A549 (cell line): Measurements from ENCODE around the gene PHF10. TPM values are rescaled to one million over a fixed set of nuclear protein-coding genes. Genes with fewer than 3 reads are reported as not detected.

Experiments used
- ATAC-seq, 2 experiments: fragments of 200-7000 bp in 1 of 2; fragments of >200 bp in 1 of 2; cut with Nextera tagmentation in 1 of 2; cut with Tn5 transposase in 1 of 2; 3 replicates each; pipeline versions ENCODE4 v1.8.0 to v1.9.1; 2018 to 2020; ENCODE audit warnings: mild to moderate bottlenecking in 1 of 2, moderate library complexity in 1 of 2
- CTCF ChIA-PET: fragments of 300-600 bp; sonication (Branson Sonifier 250); formaldehyde crosslinking; extraction: SDS; loops from one replicate; lab custom pipeline; 2021; ENCODE audit warnings: antibody characterized with exemption, inconsistent platforms; lab: Yijun Ruan, JAX
- POLR2A ChIA-PET: fragments of 350-600 bp; formaldehyde crosslinking; extraction: SDS; loops from one replicate; lab custom pipeline; 2021; ENCODE audit warnings: antibody characterized with exemption, inconsistent platforms; lab: Yijun Ruan, JAX
- DNase-seq, 2 experiments: peaks; one replicate each; pipeline versions ENCODE4 v3.0.0 to v3.0.0-alpha.2; 2011 to 2016; ENCODE audit warnings: low read depth in 1 of 2, low spot score in 1 of 2
- FAIRE-seq: peaks from 2 replicates; lab custom pipeline; 2011; peaks lifted over from hg19 to GRCh38; lab: Jason Lieb, UNC
- H3K27ac ChIP-seq, 2 experiments: fragments of >200 bp; sonication (Bioruptor Twin); formaldehyde crosslinking; 3 replicates each; pipeline ENCODE4 v1.5.1; 2016 to 2017
- H3K4me1 ChIP-seq: fragments of >200 bp; sonication (Bioruptor Twin); formaldehyde crosslinking; 3 replicates; pipeline ENCODE4 v1.6.1; 2016
- H3K4me2 ChIP-seq: fragments of >200 bp; sonication (Bioruptor Twin); formaldehyde crosslinking; 3 replicates; pipeline ENCODE4 v1.6.1; 2016
- H3K4me3 ChIP-seq: fragments of >200 bp; sonication (Bioruptor Twin); formaldehyde crosslinking; 3 replicates; pipeline ENCODE4 v1.5.1; 2016
- H3K9me3 ChIP-seq: fragments of >200 bp; sonication (Bioruptor Twin); formaldehyde crosslinking; 3 replicates; pipeline ENCODE4 v1.6.1; 2016
- BHLHE40 ChIP-seq: IDR thresholded peaks from 2 replicates; pipeline ENCODE4 v1.6.1; 2012; ENCODE audit warnings: low read depth, low read length, inconsistent platforms
- CBX2 ChIP-seq: fragments of 200-600 bp; sonication (generic); IDR thresholded peaks from 2 replicates; pipeline ENCODE4 v1.6.1; 2016; ENCODE audit warnings: low read depth, mild to moderate bottlenecking, borderline replicate concordance
- CEBPB ChIP-seq, 2 experiments: fragments of >200 bp in 1 of 2; sonication (Bioruptor Twin) in 1 of 2; formaldehyde crosslinking in 1 of 2; IDR thresholded peaks; 2 replicates each; pipeline ENCODE4 v1.6.1; 2012 to 2016
- CHD4 ChIP-seq: fragments of 200-600 bp; sonication (generic); IDR thresholded peaks from 2 replicates; pipeline ENCODE4 v1.6.1; 2016; ENCODE audit warnings: antibody characterized with exemption, mild to moderate bottlenecking, borderline replicate concordance
- EHF ChIP-seq: fragments of 250-450 bp; sonication (Bioruptor Pico); IDR thresholded peaks from 2 replicates; pipeline ENCODE4 v1.5.0; 2020; ENCODE audit warnings: mild to moderate bottlenecking
- EHMT2 ChIP-seq: fragments of 200-600 bp; sonication (generic); IDR thresholded peaks from 2 replicates; pipeline ENCODE4 v1.6.1; 2016; ENCODE audit warnings: antibody characterized with exemption, low read depth, mild to moderate bottlenecking, moderate library complexity
- FOSB ChIP-seq: fragments of 250-450 bp; sonication (Bioruptor Pico); IDR thresholded peaks from 2 replicates; pipeline ENCODE4 v1.5.0; 2020; ENCODE audit warnings: mild to moderate bottlenecking, moderate library complexity
- HOXB13 ChIP-seq: fragments of 250-450 bp; sonication (Bioruptor Pico); IDR thresholded peaks from 2 replicates; pipeline ENCODE4 v1.5.0; 2020; ENCODE audit warnings: low read depth, mild to moderate bottlenecking, moderate library complexity
- KDM5A ChIP-seq: fragments of 200-600 bp; sonication (generic); IDR thresholded peaks from 2 replicates; pipeline ENCODE4 v1.6.1; 2016; ENCODE audit warnings: antibody characterized with exemption, mild to moderate bottlenecking
- POLR2A ChIP-seq: IDR thresholded peaks from 2 replicates; pipeline ENCODE4 v1.6.1; 2012; ENCODE audit warnings: mild to moderate bottlenecking, low read length
- RFX5 ChIP-seq: fragments of 450-650 bp; IDR thresholded peaks from 2 replicates; pipeline ENCODE4 v1.7.1; 2014; ENCODE audit warnings: antibody characterized with exemption, mild to moderate bottlenecking, moderate library complexity
- RNF2 ChIP-seq: fragments of 200-600 bp; sonication (generic); IDR thresholded peaks from 2 replicates; pipeline ENCODE4 v1.6.1; 2016; ENCODE audit warnings: low read depth, mild to moderate bottlenecking, antibody characterized with exemption, moderate library complexity, borderline replicate concordance
- SMC3 ChIP-seq: fragments of >200 bp; sonication (Bioruptor Twin); formaldehyde crosslinking; IDR thresholded peaks from 3 replicates; pipeline ENCODE4 v1.6.1; 2018; ENCODE audit warnings: inconsistent platforms
- SREBF2 ChIP-seq: fragments of 450-650 bp; IDR thresholded peaks from 2 replicates; pipeline ENCODE4 v1.6.1; 2014; ENCODE audit warnings: mild to moderate bottlenecking, moderate library complexity
- TFCP2L1 ChIP-seq: fragments of 250-450 bp; sonication (Bioruptor Pico); IDR thresholded peaks from 2 replicates; pipeline ENCODE4 v1.5.0; 2021; ENCODE audit warnings: mild to moderate bottlenecking
- TP53 ChIP-seq: fragments of 250-450 bp; sonication (Bioruptor Pico); IDR thresholded peaks from 2 replicates; pipeline ENCODE4 v1.5.0; 2021; ENCODE audit warnings: mild to moderate bottlenecking, moderate library complexity
- ZFP36 ChIP-seq: fragments of 450-650 bp; IDR thresholded peaks from 2 replicates; pipeline ENCODE4 v1.6.1; 2014; ENCODE audit warnings: borderline replicate concordance; ENCODE audit not compliant: partially characterized antibody
- ZNF302 ChIP-seq: fragments of 250-450 bp; sonication (Bioruptor Pico); IDR thresholded peaks from 2 replicates; pipeline ENCODE4 v1.9.0; 2021; ENCODE audit warnings: inconsistent platforms, mild to moderate bottlenecking, moderate library complexity
- WGBS: methylation state at CpG from one replicate; pipeline ENCODE4 v1.1.6; 2017; ENCODE audit errors: missing lambda C conversion rate; 5-methylcytosine and 5-hydroxymethylcytosine counted together
- polyA plus RNA-seq, 4 experiments: library from polyadenylated mRNA; depleted of rRNA in 3 of 4; stranded (reverse); fragments of >200 nt; fragmentation: RNase III in 1 of 4; extraction: RNeasy Plus Mini Kit Qiagen cat#74134 plus additional on column Dnase treatment in 1 of 4; gene quantifications; 2 replicates in 3 of 4; 3 replicates in 1 of 4; pipeline ENCODE4 v1.2.3, GENCODE V29; 2011 to 2017
- TF ChIP-seq, protein P1 (sequence below): fragments of >200 bp; sonication (Bioruptor Twin); formaldehyde crosslinking; IDR thresholded peaks from 3 replicates; pipeline ENCODE4 v1.6.1; 2016
- TF ChIP-seq, protein P2 (sequence below): fragments of 450-650 bp; IDR thresholded peaks from 2 replicates; pipeline ENCODE4 v1.6.1; 2014; ENCODE audit warnings: antibody characterized with exemption
- TF ChIP-seq, protein P3 (sequence below): IDR thresholded peaks from 2 replicates; pipeline ENCODE4 v1.6.1; 2012; ENCODE audit warnings: low read depth, borderline replicate concordance
- TF ChIP-seq, protein P4 (sequence below): fragments of >200 bp; sonication (Bioruptor Twin); formaldehyde crosslinking; IDR thresholded peaks from 2 replicates; pipeline ENCODE4 v1.6.1; 2016
- TF ChIP-seq, protein P5 (sequence below): IDR thresholded peaks from 2 replicates; pipeline ENCODE4 v1.6.1; 2012

PHF10 gene
- polyA plus RNA-seq, 2 of the 4 experiments (the other 2 are of a cell fraction), result 21.9 to 29.6 TPM

DNA sequence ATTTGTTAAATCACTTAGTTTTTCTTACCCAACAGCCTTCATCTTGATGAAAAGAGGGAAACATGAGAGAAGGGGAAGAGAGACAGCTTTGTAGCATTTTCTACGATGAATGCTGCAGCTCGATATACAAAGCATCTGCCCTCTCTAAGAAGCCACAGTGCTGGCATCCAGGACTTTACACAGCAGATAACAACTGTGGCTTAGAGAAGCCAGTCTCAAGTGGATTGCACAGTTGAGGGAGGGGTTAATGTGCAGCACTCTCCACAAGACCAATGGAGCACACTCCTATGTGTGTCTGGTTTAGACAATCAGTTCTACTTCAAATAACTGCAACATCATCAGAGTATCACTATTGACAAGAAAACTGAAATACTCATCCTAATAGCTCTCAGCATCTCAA is 16.5 kb downstream of the PHF10 start:
- 90% methylated on average over 2 of the region's 2 CpGs for WGBS
- H3K9me3 ChIP-seq, result no peaks in the 10 kb centered on the region
- ATAC-seq, result no peak
- TF ChIP-seq, protein P1, sequence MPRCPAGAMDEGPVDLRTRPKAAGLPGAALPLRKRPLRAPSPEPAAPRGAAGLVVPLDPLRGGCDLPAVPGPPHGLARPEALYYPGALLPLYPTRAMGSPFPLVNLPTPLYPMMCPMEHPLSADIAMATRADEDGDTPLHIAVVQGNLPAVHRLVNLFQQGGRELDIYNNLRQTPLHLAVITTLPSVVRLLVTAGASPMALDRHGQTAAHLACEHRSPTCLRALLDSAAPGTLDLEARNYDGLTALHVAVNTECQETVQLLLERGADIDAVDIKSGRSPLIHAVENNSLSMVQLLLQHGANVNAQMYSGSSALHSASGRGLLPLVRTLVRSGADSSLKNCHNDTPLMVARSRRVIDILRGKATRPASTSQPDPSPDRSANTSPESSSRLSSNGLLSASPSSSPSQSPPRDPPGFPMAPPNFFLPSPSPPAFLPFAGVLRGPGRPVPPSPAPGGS, result no peak
- no peak for TF ChIP-seq RFX5
- TF ChIP-seq, protein P2, sequence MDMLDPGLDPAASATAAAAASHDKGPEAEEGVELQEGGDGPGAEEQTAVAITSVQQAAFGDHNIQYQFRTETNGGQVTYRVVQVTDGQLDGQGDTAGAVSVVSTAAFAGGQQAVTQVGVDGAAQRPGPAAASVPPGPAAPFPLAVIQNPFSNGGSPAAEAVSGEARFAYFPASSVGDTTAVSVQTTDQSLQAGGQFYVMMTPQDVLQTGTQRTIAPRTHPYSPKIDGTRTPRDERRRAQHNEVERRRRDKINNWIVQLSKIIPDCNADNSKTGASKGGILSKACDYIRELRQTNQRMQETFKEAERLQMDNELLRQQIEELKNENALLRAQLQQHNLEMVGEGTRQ, result no peak
- TF ChIP-seq HOXB13, result no peak
- TF ChIP-seq, protein P3, sequence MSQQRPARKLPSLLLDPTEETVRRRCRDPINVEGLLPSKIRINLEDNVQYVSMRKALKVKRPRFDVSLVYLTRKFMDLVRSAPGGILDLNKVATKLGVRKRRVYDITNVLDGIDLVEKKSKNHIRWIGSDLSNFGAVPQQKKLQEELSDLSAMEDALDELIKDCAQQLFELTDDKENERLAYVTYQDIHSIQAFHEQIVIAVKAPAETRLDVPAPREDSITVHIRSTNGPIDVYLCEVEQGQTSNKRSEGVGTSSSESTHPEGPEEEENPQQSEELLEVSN, result no peak
- TF ChIP-seq, protein P4, sequence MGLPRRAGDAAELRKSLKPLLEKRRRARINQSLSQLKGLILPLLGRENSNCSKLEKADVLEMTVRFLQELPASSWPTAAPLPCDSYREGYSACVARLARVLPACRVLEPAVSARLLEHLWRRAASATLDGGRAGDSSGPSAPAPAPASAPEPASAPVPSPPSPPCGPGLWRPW, result no peak
- TF ChIP-seq ZNF302 (CRISPR knock-in tag), result no peak
- TF ChIP-seq EHF (CRISPR knock-in tag), result no peak
- no peak for TF ChIP-seq POLR2A
- no peak for TF ChIP-seq SMC3
- TF ChIP-seq EHMT2, result no peak
- no peak for TF ChIP-seq ZFP36
- no peak for TF ChIP-seq CEBPB (IDR thresholded peaks at IDR 0.05)
- TF ChIP-seq SREBF2, result no peak
- no peak for TF ChIP-seq CBX2
- no peak for TF ChIP-seq FOSB (CRISPR knock-in tag)
- TF ChIP-seq, protein P5, sequence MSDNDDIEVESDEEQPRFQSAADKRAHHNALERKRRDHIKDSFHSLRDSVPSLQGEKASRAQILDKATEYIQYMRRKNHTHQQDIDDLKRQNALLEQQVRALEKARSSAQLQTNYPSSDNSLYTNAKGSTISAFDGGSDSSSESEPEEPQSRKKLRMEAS, result no peak
- TF ChIP-seq, all 56 proteins: peak for 0
- Histone ChIP-seq H3K27ac (no peak overlapping the region), H3K4me2 (no peak overlapping the region), H3K4me1 (peaks cover 24% of the 10 kb centered on the region), H3K4me3 (no peak overlapping the region)
- CTCF ChIA-PET, result interaction anchor here (1.3 kb wide), 1 partner anchor 10 kb away, joined by 3 read pairs; no protein-coding TSS in a partner anchor
- FAIRE-seq, result no peak
- POLR2A ChIA-PET, result no interaction called here
- DNase-seq, result no peak

DNA sequence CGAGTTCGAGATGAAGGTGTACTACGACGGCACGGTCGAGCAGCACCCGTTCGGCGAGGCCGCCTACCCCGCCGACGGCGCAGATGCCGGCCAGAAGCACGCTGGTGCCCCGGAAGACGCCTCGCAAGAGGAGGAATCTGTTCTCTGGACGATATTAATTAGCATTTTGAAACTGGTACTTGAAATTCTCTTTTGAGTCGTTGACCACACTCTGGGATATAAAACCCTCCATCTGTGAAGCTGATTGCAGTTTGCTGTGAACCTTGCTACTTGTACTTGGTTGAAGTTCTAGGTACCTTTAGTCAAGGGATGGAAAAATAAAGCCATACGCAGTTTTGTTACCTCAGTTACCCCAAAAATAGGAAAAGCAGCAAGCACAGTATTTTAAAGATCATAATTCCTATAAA is 21.5 kb downstream of the PHF10 start:
- DNase-seq, result no peak
- H3K9me3 ChIP-seq, result no peaks in the 10 kb centered on the region
- H3K4me1 ChIP-seq, result peaks cover 31% of the 10 kb centered on the region
- H3K27ac ChIP-seq, result peak overlapping the region; percentile 90 to 100
- H3K4me3 ChIP-seq, result peak overlapping the region; percentile 67
- H3K4me2 ChIP-seq, result peak overlapping the region; percentile 94
- ChIA-PET POLR2A (interaction anchor here (0.5 to 2.1 kb wide), 7 partner anchors 9 to 746 kb away, joined by 3 to 13 read pairs (median 3); partner anchors contain the start of genes DYNLT2 and ERMARD), CTCF (interaction anchor here (0.8 to 1.4 kb wide), 2 partner anchors 8 to 25 kb away, joined by 3 read pairs; no protein-coding TSS in a partner anchor)
- no peak for ATAC-seq
- no peak for FAIRE-seq
- WGBS, result 17% methylated on average over 2 of the region's 22 CpGs
- TF ChIP-seq, protein P3, result no peak
- TF ChIP-seq TFCP2L1, result no peak
- no peak for TF ChIP-seq ZNF302 (CRISPR knock-in tag)
- TF ChIP-seq BHLHE40, result no peak
- no peak for TF ChIP-seq RNF2
- TF ChIP-seq FOSB (CRISPR knock-in tag), result no peak
- no peak for TF ChIP-seq KDM5A
- TF ChIP-seq TP53 (CRISPR knock-in tag), result no peak
- no peak for TF ChIP-seq RFX5
- TF ChIP-seq CHD4, result no peak
- TF ChIP-seq, protein P4, result no peak
